ENCODE measurements around the gene HDGFL3. TPM values are rescaled to one million over a fixed set of nuclear protein-coding genes. Genes with fewer than 3 reads are reported as not detected.

Gene HDGFL3
- total RNA-seq, 4 donors from 2014 or later, result 17.7 to 32.2 (median 29.4) TPM

- no peak for TF ChIP-seq CTCF (IDR thresholded peaks at IDR 0.05; ENCODE audit: low read depth)
Measured at GRCh38 chr15:83087576-83087975, 120.0 kb downstream of the HDGFL3 start.

- no peak for TF ChIP-seq CTCF (IDR thresholded peaks at IDR 0.05; ENCODE audit: low read depth)
Measured at GRCh38 chr15:83082730-83083386, 124.8 kb downstream of the HDGFL3 start.

- no peak for TF ChIP-seq CTCF (IDR thresholded peaks at IDR 0.05; ENCODE audit: low read depth)
Measured at GRCh38 chr15:83081256-83082014, 126.2 kb downstream of the HDGFL3 start.

- TF ChIP-seq CTCF (IDR thresholded peaks at IDR 0.05; ENCODE audit: low read depth), result no peak
Measured at GRCh38 chr15:83078712-83079111, 128.9 kb downstream of the HDGFL3 start.

Other genes with a start within 250 kb of the HDGFL3 start
- 10 to 100 TPM; 12.8 to 13.9 (median 13.8) TPM for gene RAMAC, start 221.6 kb downstream of the HDGFL3 start, total RNA-seq
- 10 to 100 TPM; 12.1 to 23.9 (median 12.9) TPM for gene C15orf40, start 196.2 kb downstream of the HDGFL3 start, total RNA-seq
- gene BTBD1, start 140.6 kb downstream of the HDGFL3 start, total RNA-seq, result 10 to 100 TPM; 62.0 to 93.7 (median 78.9) TPM
- gene TM6SF1, start 100.2 kb downstream of the HDGFL3 start, total RNA-seq, result 10 to 100 TPM in 3 of 4 donors, 1 to 10 TPM in 1; 9.5 to 34.3 (median 14.0) TPM
- 1 to 10 TPM in 1 of 4 donors, under 1 TPM in 2, not detected in 1; 0.34 to 1.5 (median 0.44) TPM for gene BNC1, start 76.8 kb upstream of the HDGFL3 start, total RNA-seq
- gene SH3GL3, start 239.5 kb upstream of the HDGFL3 start, total RNA-seq, result not detected

Data from subcutaneous adipose tissue (tissue), 4 donors.